COLO668 (cell line): ENCODE results near the gene TBC1D1.

Experiments used
- DNase-seq: peaks from one replicate; lab custom pipeline; 2025; ENCODE audit not compliant: unreplicated experiment; lab: John Stamatoyannopoulos, UW

TBC1D1 gene

GRCh38 chr4:38095691-38096090, 204.8 kb downstream of the TBC1D1 start:
- no peak for DNase-seq

GRCh38 chr4:38097818-38098217, 206.9 kb downstream of the TBC1D1 start:
- no peak for DNase-seq

- DNase-seq: no peak
Measured at GRCh38 chr4:38099020-38099600, 208.2 kb downstream of the TBC1D1 start.

- DNase-seq: no peak
Measured at GRCh38 chr4:38099908-38100407, 209.1 kb downstream of the TBC1D1 start.

- no peak for DNase-seq
Measured at GRCh38 chr4:38100474-38101255, 209.8 kb downstream of the TBC1D1 start.

GRCh38 chr4:38101563-38101962, 210.7 kb downstream of the TBC1D1 start:
- DNase-seq: no peak

- DNase-seq: no peak
Measured at GRCh38 chr4:38102957-38103588, 212.2 kb downstream of the TBC1D1 start.

GRCh38 chr4:38105475-38106220, 214.8 kb downstream of the TBC1D1 start:
- DNase-seq: peak; percentile 17

- DNase-seq: no peak
Measured at GRCh38 chr4:38106311-38106710, 215.4 kb downstream of the TBC1D1 start.

- peak; percentile 20 for DNase-seq
Measured at GRCh38 chr4:38106886-38107514, 216.1 kb downstream of the TBC1D1 start.

GRCh38 chr4:38107818-38108217, 216.9 kb downstream of the TBC1D1 start:
- no peak for DNase-seq

- no peak for DNase-seq
Measured at GRCh38 chr4:38109370-38109769, 218.5 kb downstream of the TBC1D1 start.

- DNase-seq: peak; percentile 62
Measured at GRCh38 chr4:38109896-38110295, 219.0 kb downstream of the TBC1D1 start.

GRCh38 chr4:38111024-38111423, 220.1 kb downstream of the TBC1D1 start:
- DNase-seq: no peak

- no peak for DNase-seq
Measured at GRCh38 chr4:38111717-38112116, 220.8 kb downstream of the TBC1D1 start.

GRCh38 chr4:38113132-38113531, 222.2 kb downstream of the TBC1D1 start:
- no peak for DNase-seq

- DNase-seq: no peak
Measured at GRCh38 chr4:38113551-38113950, 222.7 kb downstream of the TBC1D1 start.

- no peak for DNase-seq
Measured at GRCh38 chr4:38114386-38115150, 223.7 kb downstream of the TBC1D1 start.

GRCh38 chr4:38115601-38116000, 224.7 kb downstream of the TBC1D1 start:
- no peak for DNase-seq

- DNase-seq: no peak
Measured at GRCh38 chr4:38117591-38117990, 226.7 kb downstream of the TBC1D1 start.
